Stimulated activated naive CD8-positive, alpha-beta T cell treated with anti-CD3 and anti-CD28 coated beads, Interleukin-15, Interleukin-2, amounts not matched to agents 100 ng/mL and 50 ng/mL, for 24 hours (primary cell): Measurements from ENCODE around the gene ARHGAP40.

Source experiments
- H3K27ac Mint-ChIP-seq: one replicate; pipeline ENCODE4 v1.8.0; 2021; ENCODE audit warnings: mild to moderate bottlenecking, mixed read lengths
- H3K27me3 Mint-ChIP-seq: one replicate; pipeline ENCODE4 v1.8.0; 2021; ENCODE audit warnings: mixed read lengths
- H3K36me3 Mint-ChIP-seq: one replicate; pipeline ENCODE4 v1.8.0; 2021; ENCODE audit warnings: low read depth, mixed read lengths
- H3K4me1 Mint-ChIP-seq: one replicate; pipeline ENCODE4 v1.8.0; 2021; ENCODE audit warnings: low read depth, mixed read lengths
- H3K4me3 Mint-ChIP-seq: one replicate; pipeline ENCODE4 v1.8.0; 2021; ENCODE audit warnings: mild to moderate bottlenecking, mixed read lengths
- H3K9me3 Mint-ChIP-seq: one replicate; pipeline ENCODE4 v1.8.0; 2021; ENCODE audit warnings: mixed read lengths

ARHGAP40 gene

DNA sequence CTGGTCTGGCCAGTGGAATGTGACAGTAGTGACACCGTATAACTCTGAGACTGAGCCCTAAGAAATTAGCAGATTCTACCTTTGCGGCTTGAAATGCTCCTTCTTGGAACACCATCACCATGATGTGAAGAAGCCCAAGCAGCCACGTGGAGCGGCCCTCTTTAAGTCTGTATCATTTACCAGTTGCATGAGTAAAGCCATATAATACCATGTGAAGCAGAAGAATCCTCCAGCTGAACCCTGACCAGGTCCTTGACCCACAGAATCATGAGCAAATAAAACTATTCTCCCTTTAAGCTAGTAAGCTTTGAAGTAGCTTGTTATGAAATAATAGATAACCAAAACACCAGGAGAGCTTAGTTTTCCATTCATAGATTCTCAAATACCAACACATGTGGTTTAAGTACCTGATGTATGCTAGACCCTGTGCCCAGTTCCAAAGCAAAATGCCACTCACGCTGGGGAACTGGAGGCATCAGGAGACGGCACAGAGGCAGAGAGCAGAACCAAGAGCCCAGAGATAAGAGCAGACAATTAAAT lies 65.9 kb downstream of the ARHGAP40 start:
- no peak overlapping the region for H3K4me3 Mint-ChIP-seq
- H3K36me3 Mint-ChIP-seq = no peaks in the 10 kb centered on the region
- H3K4me1 Mint-ChIP-seq = peaks cover 12% of the 10 kb centered on the region
- no peak overlapping the region for H3K27ac Mint-ChIP-seq
- peaks cover 70% of the 10 kb centered on the region for H3K27me3 Mint-ChIP-seq
- H3K9me3 Mint-ChIP-seq = no peaks in the 10 kb centered on the region

DNA sequence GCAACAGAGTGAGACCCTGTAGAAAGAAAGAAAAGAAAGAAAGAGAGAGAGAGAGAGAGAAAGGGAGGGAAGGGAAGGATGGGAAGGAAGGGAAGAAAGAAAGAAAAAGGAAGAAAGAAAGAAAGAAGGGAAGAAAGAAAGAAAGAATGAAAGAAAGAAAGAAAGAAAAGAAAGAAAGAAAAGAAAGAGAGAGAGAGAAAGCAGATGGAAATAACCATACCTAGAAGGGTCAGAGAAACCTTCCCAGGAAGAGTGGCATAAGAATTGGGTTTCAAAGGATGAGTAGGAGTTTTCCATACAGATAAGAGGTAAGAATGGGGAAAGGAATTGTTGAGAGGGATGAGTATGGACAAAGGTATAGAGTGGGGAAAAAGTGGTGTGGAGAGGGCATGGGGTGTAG lies 68.1 kb downstream of the ARHGAP40 start:
- Mint-ChIP-seq H3K9me3 (no peaks in the 10 kb centered on the region), H3K27me3 (peaks cover 67% of the 10 kb centered on the region), H3K4me3 (no peak overlapping the region), H3K36me3 (no peaks in the 10 kb centered on the region), H3K4me1 (peaks cover 20% of the 10 kb centered on the region), H3K27ac (no peak overlapping the region)

DNA sequence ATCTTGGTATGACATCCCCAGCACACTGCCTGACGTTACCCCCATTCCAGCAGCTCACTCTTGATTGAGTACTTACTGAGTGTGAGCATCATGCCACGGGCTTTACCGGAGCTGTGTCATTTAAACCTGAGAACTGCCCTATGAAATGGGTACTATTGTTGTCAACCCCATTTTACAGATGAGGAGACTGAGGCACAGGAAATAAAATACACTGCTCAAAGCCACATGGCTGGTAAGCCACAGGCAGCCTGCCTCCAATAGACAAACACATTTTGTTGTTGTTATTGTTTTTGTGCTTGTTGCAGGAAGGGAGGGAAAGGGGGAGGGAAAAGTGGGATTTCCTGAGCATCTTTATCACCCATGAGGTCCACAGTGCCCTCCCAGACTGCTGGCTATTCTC lies 69.2 kb downstream of the ARHGAP40 start:
- Mint-ChIP-seq H3K9me3 (no peaks in the 10 kb centered on the region), H3K27me3 (peaks cover 66% of the 10 kb centered on the region), H3K36me3 (no peaks in the 10 kb centered on the region), H3K27ac (no peak overlapping the region), H3K4me3 (no peak overlapping the region), H3K4me1 (peaks cover 11% of the 10 kb centered on the region)

DNA sequence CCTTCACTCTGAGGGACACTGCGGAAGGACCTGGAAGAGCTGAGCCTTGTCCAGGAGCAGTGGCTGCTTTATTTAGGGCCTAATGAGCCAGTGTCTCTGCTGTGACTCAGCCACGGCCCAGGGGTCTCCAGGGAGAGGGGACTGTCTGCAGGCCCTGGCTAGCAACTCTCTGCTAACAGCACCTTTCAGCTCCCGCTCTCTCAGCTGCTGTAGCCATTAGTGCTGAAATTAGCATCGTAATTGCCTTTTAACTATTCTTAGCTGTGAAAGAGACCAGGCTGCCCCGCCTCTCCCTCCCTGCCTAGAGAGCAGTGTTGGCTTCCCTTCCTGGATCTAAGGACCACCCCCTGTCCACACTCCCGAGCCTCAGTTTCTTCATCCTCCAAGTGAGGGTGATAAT lies 69.6 kb downstream of the ARHGAP40 start:
- H3K27me3 Mint-ChIP-seq = peaks cover 62% of the 10 kb centered on the region
- H3K9me3 Mint-ChIP-seq = no peaks in the 10 kb centered on the region
- H3K4me1 Mint-ChIP-seq = peaks cover 9% of the 10 kb centered on the region

DNA sequence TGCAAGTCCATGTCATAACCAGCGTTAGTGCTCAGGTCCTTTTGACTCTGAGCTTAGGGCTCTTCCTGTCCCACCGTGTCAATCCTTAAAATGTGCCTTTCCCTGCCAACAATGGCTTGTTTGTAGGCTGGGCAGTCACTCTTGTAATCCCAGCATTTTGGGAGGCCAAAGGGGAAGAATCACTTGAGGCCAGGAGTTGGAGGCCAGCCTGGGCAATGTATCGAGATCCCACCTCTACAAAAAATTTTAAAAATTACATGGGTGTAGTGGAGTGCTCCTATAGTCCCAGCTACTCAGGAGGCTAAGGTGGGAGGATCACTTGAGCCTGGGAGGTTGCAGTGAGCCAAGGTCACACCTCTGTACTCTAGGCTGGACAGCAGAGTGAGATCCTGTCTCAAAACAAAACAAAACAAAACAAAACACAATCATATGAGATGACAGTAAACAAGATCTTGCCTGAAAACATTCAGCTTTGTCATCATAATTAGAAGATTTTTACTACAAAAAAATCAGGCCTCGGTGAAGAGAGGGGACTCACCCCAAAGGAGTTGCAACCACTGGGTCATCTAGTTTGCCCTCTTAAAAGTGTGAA lies 70.2 kb downstream of the ARHGAP40 start:
- no peaks in the 10 kb centered on the region for H3K9me3 Mint-ChIP-seq
- no peaks in the 10 kb centered on the region for H3K36me3 Mint-ChIP-seq
- H3K4me3 Mint-ChIP-seq = no peak overlapping the region
- peaks cover 9% of the 10 kb centered on the region for H3K4me1 Mint-ChIP-seq
- no peak overlapping the region for H3K27ac Mint-ChIP-seq
- peaks cover 62% of the 10 kb centered on the region for H3K27me3 Mint-ChIP-seq

More for the DNA sequence above, 69.6 kb downstream of the ARHGAP40 start:
- H3K27ac Mint-ChIP-seq = no peak overlapping the region
- no peak overlapping the region for H3K4me3 Mint-ChIP-seq
- no peaks in the 10 kb centered on the region for H3K36me3 Mint-ChIP-seq

DNA sequence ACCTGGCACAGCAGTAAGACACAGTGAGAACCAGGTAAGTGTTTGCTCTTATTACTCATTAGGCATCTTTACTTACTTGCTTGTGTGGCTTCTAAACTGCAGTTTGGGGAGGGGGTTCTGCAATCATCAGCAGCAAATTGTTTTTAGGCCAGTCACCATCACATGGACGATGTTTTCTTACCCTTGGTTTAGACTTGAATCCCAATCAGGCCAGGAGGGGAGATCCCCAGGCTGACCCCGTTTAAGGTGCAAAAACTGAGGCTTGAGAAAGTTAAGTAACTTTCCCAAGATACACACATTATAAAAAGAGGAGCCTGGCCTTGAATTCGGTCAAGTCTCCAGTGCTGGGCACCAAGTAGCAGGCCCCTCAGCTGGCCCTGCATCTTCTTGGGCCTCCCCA lies 70.9 kb downstream of the ARHGAP40 start:
- Mint-ChIP-seq H3K4me1 (peaks cover 9% of the 10 kb centered on the region), H3K27me3 (peaks cover 64% of the 10 kb centered on the region), H3K27ac (no peak overlapping the region), H3K4me3 (no peak overlapping the region), H3K36me3 (no peaks in the 10 kb centered on the region), H3K9me3 (no peaks in the 10 kb centered on the region)

DNA sequence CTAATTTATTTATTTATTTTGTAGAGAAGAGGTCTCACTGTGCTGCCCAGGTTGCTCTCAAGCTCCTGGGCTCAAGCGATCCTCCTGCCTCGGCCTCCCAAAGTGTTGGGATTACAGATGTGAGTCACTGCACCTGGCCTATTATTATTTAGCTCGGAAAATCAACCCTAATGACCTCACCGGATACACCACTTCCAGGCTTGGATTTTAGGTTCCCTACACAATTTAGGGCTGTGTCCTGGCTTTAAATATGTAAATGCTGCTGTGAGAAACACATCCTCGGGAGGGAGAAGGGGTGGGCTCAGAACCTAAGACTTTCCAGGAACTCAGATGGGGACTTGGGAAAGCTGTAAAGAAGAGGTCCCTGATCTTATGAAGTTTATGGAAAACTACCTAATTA lies 71.7 kb downstream of the ARHGAP40 start:
- no peaks in the 10 kb centered on the region for H3K36me3 Mint-ChIP-seq
- peak overlapping the region; percentile 82 for H3K4me3 Mint-ChIP-seq
- H3K9me3 Mint-ChIP-seq = no peaks in the 10 kb centered on the region
- H3K27me3 Mint-ChIP-seq = peaks cover 57% of the 10 kb centered on the region
- peaks cover 9% of the 10 kb centered on the region for H3K4me1 Mint-ChIP-seq
- no peak overlapping the region for H3K27ac Mint-ChIP-seq

DNA sequence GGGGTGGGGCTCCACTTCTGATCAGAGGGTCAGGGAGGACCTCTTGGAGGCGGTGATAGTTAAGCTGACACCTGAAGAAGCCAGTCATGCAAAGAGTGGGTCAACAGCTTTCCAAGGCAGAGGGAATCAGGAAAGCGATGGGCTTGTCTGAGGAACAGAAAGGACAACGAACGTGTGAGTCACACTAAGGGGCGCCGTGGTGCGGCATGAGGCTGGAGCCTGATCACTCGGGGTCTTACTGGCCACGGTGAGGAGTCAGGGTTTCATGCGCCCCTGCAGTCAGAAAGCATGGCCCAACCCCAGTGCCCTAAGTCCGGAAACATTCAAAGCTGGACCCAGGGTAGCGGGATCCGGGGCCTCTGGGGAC lies 72.1 kb downstream of the ARHGAP40 start:
- peak overlapping the region; percentile 82 for H3K4me3 Mint-ChIP-seq

DNA sequence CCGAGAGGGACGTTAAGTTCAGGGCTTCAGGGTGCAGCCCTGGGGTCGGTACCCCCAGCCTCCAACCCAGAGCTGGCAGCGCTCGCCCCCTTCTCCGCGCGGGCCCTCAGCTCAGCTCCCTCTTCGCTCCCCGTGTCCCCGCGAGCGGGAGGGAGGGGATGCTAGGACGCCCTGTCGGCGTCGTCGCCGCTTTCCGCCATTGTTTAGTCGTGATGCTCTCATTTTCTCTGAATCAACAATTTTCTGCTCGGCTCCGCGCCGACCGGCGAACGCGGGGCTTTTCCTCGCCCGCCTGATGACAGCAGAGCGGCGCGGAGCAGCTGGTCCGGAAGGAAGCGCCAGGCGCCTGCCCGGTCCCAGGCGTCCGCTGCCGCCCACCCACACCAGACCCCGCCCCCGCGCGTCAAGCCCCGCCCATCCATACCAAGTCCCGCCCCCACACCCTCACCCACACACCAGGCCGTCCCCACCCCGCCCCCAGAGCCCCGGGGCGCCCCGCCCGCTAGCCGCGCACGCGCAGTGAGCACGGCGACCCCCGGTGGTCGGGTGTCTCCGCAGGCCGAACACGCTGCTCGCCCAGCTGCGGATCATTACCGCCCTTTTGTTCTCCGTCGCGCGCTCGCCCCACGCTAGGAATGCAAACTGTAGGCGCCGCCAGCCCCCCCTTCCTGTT lies 72.6 kb downstream of the ARHGAP40 start:
- H3K9me3 Mint-ChIP-seq = no peaks in the 10 kb centered on the region
- H3K36me3 Mint-ChIP-seq = no peaks in the 10 kb centered on the region
- H3K4me3 Mint-ChIP-seq = peak overlapping the region; percentile 82
- peak overlapping the region; percentile 52 for H3K27ac Mint-ChIP-seq
- H3K4me1 Mint-ChIP-seq = peaks cover 9% of the 10 kb centered on the region
- H3K27me3 Mint-ChIP-seq = peaks cover 51% of the 10 kb centered on the region

More for the DNA sequence above, 72.1 kb downstream of the ARHGAP40 start:
- no peak overlapping the region for H3K27ac Mint-ChIP-seq
- peaks cover 55% of the 10 kb centered on the region for H3K27me3 Mint-ChIP-seq
- H3K9me3 Mint-ChIP-seq = no peaks in the 10 kb centered on the region
- no peaks in the 10 kb centered on the region for H3K36me3 Mint-ChIP-seq
- H3K4me1 Mint-ChIP-seq = peaks cover 9% of the 10 kb centered on the region

DNA sequence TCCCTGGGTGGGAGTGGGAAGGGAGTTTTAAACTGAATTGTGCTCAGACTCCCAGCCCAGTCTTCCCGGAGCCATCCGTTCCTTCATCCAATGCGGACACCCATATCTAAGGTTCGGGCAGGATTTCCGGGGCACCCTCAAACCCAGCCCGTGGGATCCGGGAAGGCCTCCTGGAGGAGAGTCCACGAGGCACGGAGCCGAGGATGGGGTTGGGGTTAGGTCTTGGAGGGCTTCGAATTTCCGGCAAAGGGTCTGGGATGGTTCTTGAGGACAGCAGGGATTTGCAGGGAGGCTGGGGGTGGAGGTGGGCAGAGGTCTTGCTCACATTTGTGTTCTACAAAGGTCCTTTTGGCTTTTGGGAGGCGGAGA lies 73.1 kb downstream of the ARHGAP40 start:
- peak overlapping the region; percentile 52 for H3K27ac Mint-ChIP-seq
- peaks cover 9% of the 10 kb centered on the region for H3K4me1 Mint-ChIP-seq
- H3K9me3 Mint-ChIP-seq = no peaks in the 10 kb centered on the region
- peak overlapping the region; percentile 54 for H3K4me3 Mint-ChIP-seq
- no peaks in the 10 kb centered on the region for H3K36me3 Mint-ChIP-seq
- peaks cover 47% of the 10 kb centered on the region for H3K27me3 Mint-ChIP-seq

DNA sequence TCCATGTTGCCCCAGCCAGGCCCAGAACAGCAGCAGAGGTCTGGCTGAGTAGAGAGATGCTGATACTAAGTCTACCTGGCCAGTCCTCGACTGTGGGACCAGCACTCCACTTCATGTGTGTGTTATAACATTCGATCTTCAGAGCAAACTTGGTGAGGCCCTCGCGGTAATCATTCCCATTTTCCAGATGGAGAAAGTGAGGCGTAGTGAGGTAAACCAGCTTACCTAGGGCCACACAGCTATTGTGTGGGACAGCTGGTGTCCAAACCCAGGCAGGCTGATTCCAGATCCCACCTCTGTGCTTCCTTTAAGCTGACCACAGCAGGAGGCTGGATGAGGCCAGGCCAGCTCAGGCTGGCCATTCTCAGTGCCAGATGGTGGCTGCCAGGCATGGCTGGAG lies 75.0 kb downstream of the ARHGAP40 start:
- Mint-ChIP-seq H3K9me3 (no peaks in the 10 kb centered on the region), H3K27ac (no peak overlapping the region), H3K27me3 (peaks cover 52% of the 10 kb centered on the region), H3K4me3 (no peak overlapping the region), H3K4me1 (peaks cover 9% of the 10 kb centered on the region), H3K36me3 (no peaks in the 10 kb centered on the region)

DNA sequence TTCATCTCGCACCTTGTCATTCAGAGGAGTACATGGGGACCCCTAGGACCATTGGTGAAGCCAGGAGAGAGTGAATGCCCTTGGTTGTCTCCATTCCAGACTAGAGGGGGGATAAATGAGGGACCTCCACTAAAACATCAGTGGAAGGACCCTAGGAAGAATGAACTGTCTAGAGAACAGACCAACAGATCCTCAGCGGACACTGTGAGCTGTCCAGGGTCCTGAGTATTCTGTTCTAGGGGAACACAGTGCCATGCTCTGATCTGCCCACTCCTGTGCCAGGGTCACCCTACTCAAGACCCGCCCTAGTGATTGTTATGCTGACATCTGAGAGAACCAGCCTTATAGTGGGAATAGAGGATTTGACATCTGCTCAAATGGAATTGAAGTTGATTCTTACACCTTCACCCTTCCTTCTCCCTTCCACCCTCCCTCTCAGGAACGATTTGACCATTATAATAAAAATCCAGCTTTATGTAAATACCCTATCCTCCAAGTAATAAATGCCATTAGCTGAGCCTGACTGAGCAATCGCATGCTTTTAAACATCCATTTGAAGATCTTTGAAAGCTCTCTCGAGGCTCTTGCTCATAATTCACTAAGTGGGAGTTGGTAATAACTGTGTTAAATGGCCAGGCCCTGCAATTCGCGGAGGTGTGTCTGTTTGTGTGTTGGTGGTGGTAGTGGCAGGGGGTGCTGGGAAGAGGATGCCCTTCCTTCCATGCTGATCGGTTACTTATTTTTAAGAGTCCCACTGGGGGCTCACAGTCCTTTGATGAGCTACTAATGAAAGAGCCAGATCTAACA lies 79.1 kb downstream of the ARHGAP40 start:
- Mint-ChIP-seq H3K4me3 (no peak overlapping the region), H3K36me3 (no peaks in the 10 kb centered on the region), H3K9me3 (peaks cover 4% of the 10 kb centered on the region), H3K4me1 (no peaks in the 10 kb centered on the region), H3K27ac (no peak overlapping the region), H3K27me3 (peaks cover 55% of the 10 kb centered on the region)

DNA sequence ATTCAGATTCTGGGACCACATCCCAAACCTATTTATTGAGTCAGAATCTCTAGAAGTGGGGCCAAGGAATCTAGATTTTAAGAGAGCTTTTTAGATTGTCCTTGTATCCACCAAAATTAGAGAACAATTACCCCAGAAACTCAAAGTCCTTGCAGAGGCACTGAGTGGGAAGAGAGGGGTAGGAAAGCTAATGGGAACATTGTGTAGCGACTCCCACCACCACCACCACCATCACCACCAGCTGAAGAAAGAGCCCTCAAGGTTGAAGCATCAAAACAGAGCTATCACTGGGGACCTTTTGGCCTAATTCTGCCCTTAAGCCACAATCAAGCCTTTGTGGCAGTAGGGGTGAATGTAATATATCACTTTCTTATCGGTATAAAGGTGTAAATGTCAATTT lies 83.7 kb downstream of the ARHGAP40 start:
- H3K4me3 Mint-ChIP-seq = no peak overlapping the region
- peaks cover 79% of the 10 kb centered on the region for H3K27me3 Mint-ChIP-seq
- H3K4me1 Mint-ChIP-seq = no peaks in the 10 kb centered on the region
- no peaks in the 10 kb centered on the region for H3K36me3 Mint-ChIP-seq
- peaks cover 4% of the 10 kb centered on the region for H3K9me3 Mint-ChIP-seq
- no peak overlapping the region for H3K27ac Mint-ChIP-seq

DNA sequence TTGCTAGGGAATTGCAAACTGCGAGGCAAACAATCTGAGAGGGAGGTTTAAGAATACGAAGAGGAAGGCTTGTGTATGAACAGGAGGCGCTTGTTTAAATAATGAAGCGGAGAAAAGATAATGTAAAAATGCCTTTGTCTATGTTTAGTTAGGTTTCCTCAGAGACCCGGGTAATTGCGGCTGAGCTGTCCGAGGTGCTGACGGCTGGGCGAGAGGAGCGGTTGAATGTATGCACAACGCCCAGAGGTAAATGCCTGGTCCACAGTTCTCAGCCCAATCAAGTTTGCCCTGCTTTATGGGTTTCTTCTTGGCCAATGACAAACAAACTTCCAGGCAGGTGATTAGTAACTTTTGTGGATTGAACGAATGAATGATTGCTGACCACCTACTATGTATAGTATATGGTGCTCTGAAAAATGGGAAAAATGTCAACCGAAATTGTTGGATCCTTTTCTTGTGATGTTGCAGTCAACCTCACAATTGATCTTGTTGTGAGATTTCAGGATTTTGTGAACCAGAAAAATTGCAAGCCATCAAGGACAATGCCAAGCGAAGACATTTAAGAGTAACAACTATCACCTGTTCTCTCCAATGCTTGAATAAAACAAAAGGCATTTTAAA lies 84.4 kb downstream of the ARHGAP40 start:
- Mint-ChIP-seq H3K27ac (no peak overlapping the region), H3K27me3 (peaks cover 76% of the 10 kb centered on the region), H3K4me3 (no peak overlapping the region), H3K36me3 (no peaks in the 10 kb centered on the region), H3K4me1 (no peaks in the 10 kb centered on the region), H3K9me3 (peaks cover 4% of the 10 kb centered on the region)
